Tibial artery (tissue), 4 donors: ENCODE data around the gene EPN1.

Experiments used
- DNase-seq, 2 donors: peaks; one replicate each; pipeline ENCODE4 v3.0.0-alpha.2; 2019
- H3K27ac ChIP-seq, 2 donors: fragments of 200-600 bp; sonication (generic) in 1 of 2; 1 replicate in 1 of 2; 2 replicates in 1 of 2; pipeline ENCODE4 v1.5.1; 2018 to 2019; ENCODE audit warnings: mild to moderate bottlenecking in 1 of 2
- H3K27me3 ChIP-seq, 2 donors: fragments of 200-600 bp; sonication (generic) in 1 of 2; one replicate each; pipeline versions ENCODE4 v1.5.1 to v1.6.0; 2016 to 2019
- H3K36me3 ChIP-seq, 3 donors: fragments of 200-600 bp; sonication (generic) in 2 of 3; one replicate each; pipeline ENCODE4 v1.5.1; 2016 to 2019; ENCODE audit warnings: mild to moderate bottlenecking in 2 of 3
- H3K4me1 ChIP-seq, 4 donors: fragments of 200-600 bp; sonication (generic) in 2 of 4; 1 replicate in 3 of 4; 2 replicates in 1 of 4; pipeline ENCODE4 v1.5.1; 2016 to 2019
- H3K4me3 ChIP-seq, 2 donors: fragments of 200-600 bp; sonication (generic) in 1 of 2; 1 replicate in 1 of 2; 2 replicates in 1 of 2; pipeline ENCODE4 v1.5.1; 2018 to 2019; ENCODE audit warnings: mild to moderate bottlenecking in 2 of 2
- H3K9me3 ChIP-seq, 3 donors: fragments of 200-600 bp; sonication (generic) in 1 of 3; one replicate each; pipeline ENCODE4 v1.5.1; 2016 to 2019
- intact Hi-C: fragments of 100-400 bp; cut with DNase I; formaldehyde crosslinking; loops from one replicate; pipeline ENCODE4 v1.15.0; 2023; ENCODE audit warnings: low total_unique reads
- TF ChIP-seq, protein P1 (sequence below), 2 experiments: fragments of 200-600 bp in 1 of 2; fragments of 450-650 bp in 1 of 2; IDR thresholded peaks; one replicate each; pipeline ENCODE4 v1.5.1; 2017 to 2019; ENCODE audit warnings: antibody characterized with exemption in 2 of 2, mild to moderate bottlenecking in 1 of 2, moderate library complexity in 1 of 2

EPN1 gene

DNA sequence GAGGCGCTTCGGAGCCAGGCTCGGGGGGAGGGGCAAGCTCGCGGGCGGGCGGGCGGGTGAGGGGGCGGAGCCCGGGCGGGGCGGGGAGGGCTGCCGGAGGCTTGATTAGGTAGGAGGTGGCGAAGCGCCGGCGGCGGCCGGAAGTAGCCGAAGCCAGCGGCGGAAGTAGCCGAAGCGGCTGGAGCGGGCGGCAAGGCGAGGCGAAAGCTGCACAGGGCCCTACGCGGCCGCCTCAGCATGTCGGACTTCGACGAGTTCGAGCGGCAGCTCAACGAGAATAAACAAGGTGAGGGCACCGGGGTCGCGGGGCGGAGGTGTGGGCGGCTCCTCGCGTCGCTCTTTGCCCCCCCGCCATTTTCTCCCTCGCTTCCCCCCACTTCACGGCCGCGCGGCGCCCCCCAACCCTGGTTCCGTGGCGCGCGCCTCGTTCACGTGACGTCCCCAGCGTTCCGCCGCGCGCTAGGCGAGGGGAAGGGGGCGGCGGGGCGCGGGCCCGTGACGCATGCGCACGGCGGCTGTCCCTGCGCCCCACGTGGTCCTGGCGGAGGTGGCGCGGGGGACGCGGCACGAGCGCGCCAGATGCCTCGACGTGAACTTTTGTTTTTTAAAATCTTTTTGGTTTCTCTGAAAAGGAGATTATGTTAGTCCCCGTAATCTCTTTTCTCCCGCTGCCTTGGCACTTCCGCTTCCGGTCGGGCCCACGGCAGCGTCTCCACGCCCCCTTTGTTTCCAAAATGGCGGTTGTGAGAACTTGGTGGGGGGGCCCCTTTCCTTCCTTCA is 20.0 kb upstream of the EPN1 start, which contains the start of gene U2AF2:
U2AF2 (plus strand) TSS at position 168 of the 780 bp plus-strand sequence; CDS start at position 238, 70 bp downstream.
- Histone ChIP-seq H3K9me3 (no peaks in the 10 kb centered on the region), H3K27ac (peak within 1 kb of the TSS; percentile 93 to 99), H3K4me1 (peaks cover 0 to 53% (median 53%) of the 10 kb centered on the region in 4 donors), H3K36me3 (peaks cover 0 to 30% (median 10%) of the 10 kb centered on the region in 3 donors), H3K27me3 (no peaks in the 10 kb centered on the region), H3K4me3 (peak within 1 kb of the TSS; percentile 73 to 96)
- intact Hi-C loops, result no loop called here
- peak; percentile 93 to 97 for DNase-seq
- TF ChIP-seq, protein P1, sequence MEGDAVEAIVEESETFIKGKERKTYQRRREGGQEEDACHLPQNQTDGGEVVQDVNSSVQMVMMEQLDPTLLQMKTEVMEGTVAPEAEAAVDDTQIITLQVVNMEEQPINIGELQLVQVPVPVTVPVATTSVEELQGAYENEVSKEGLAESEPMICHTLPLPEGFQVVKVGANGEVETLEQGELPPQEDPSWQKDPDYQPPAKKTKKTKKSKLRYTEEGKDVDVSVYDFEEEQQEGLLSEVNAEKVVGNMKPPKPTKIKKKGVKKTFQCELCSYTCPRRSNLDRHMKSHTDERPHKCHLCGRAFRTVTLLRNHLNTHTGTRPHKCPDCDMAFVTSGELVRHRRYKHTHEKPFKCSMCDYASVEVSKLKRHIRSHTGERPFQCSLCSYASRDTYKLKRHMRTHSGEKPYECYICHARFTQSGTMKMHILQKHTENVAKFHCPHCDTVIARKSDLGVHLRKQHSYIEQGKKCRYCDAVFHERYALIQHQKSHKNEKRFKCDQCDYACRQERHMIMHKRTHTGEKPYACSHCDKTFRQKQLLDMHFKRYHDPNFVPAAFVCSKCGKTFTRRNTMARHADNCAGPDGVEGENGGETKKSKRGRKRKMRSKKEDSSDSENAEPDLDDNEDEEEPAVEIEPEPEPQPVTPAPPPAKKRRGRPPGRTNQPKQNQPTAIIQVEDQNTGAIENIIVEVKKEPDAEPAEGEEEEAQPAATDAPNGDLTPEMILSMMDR (IDR thresholded peaks at IDR 0.05), result peak in 1 of 2 experiments; percentile 10

DNA sequence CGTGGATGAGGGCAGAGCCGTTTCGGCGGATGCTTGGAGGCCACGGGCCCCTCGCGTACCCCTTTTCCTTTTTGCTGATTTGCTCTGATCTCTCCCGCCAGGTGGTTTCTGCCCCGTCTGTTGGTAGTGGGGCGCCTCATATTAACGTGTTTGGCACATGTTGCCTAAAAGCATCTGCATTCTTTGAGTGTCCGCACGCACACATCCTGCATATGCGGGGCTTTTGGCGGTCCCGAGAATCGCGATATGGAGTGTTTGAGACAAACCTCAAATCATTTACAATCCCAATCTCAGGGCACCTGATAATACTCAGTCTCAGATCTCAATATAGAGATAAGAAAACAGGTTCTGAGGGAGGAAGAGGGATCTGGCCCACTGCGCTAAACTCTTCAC is 19.4 kb upstream of the EPN1 start:
- H3K36me3 ChIP-seq, result peaks cover 1 to 36% (median 16%) of the 10 kb centered on the region in 3 donors
- TF ChIP-seq, protein P1 (IDR thresholded peaks at IDR 0.05), result no peak
- no peak for DNase-seq
- H3K4me3 ChIP-seq, result peak overlapping the region; percentile 73 to 96
- H3K27ac ChIP-seq, result peak overlapping the region; percentile 93 to 99
- intact Hi-C loops, result no loop called here
- H3K4me1 ChIP-seq, result peaks cover 0 to 55% (median 55%) of the 10 kb centered on the region in 4 donors
- H3K9me3 ChIP-seq, result no peaks in the 10 kb centered on the region
- no peaks in the 10 kb centered on the region for H3K27me3 ChIP-seq

DNA sequence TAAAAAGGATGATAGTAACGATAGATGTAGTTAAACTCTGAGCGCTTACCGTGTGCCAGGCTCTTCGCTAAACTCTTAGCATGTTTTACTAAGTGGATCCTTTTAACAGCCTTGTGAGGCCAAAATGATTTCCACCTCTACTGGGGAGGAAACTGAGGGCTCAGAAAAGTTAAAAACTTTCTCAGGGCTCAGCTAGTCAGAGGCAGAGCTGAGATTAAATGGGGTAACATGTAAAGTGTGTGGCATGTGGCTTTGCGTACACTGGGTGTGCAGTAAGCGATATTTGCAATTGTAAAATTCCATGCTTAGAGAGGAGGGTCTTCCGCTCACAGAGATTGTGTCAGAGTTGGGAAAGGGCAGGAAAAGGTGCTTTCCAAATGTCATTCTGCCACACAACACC is 18.5 kb upstream of the EPN1 start:
- Histone ChIP-seq H3K9me3 (no peaks in the 10 kb centered on the region), H3K4me3 (peak overlapping the region; percentile 73 to 96), H3K4me1 (peaks cover 0 to 55% (median 55%) of the 10 kb centered on the region in 4 donors), H3K27me3 (no peaks in the 10 kb centered on the region), H3K27ac (no peak overlapping the region), H3K36me3 (peaks cover 10 to 40% (median 25%) of the 10 kb centered on the region in 3 donors)
- TF ChIP-seq, protein P1 (IDR thresholded peaks at IDR 0.05), result no peak
- intact Hi-C loops, result no loop called here
- no peak for DNase-seq

DNA sequence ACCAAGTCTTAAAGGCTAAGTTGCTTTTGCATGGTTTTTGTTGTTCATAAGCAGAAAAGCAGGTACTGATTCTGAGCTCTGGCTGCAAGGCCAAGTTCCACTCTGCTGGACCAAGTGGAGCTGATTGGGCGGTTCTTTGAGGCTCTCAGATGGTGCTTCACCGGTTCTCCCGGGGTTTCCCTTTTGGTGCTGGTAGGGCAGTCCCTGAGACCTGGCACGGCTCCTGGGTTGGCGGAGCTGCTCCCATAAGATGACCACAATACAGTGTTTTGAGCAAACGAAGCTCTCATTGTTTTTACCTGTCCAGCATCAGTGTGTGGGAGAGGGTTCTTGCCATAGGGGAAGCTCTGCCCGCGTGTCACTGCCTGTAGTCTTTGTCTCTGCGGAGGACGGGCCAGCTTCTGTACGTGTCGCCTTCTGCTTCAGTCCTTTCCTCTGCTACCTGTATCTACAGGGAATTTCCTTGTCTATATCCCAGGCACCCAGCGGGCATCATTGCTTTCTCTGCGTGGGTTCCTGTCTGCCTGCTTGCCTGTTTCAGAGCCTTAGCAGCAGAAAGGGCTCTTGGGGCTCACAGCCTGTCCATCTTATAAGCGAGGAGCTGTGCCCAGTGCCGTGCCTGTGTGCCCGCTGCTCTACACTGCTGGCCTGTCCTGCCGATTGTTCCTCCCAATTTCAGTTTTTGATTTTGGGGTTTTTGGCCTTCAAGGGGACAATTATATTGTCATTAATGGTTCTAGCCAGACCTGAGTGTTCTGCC is 17.9 kb upstream of the EPN1 start:
- Histone ChIP-seq H3K27me3 (no peaks in the 10 kb centered on the region), H3K4me1 (peaks cover 0 to 55% (median 55%) of the 10 kb centered on the region in 4 donors), H3K9me3 (no peaks in the 10 kb centered on the region), H3K27ac (no peak overlapping the region), H3K4me3 (peak overlapping the region; percentile 73 to 96), H3K36me3 (peaks cover 16 to 46% (median 31%) of the 10 kb centered on the region in 3 donors)
- TF ChIP-seq, protein P1 (IDR thresholded peaks at IDR 0.05), result no peak
- no peak for DNase-seq
- intact Hi-C loops, result no loop called here

DNA sequence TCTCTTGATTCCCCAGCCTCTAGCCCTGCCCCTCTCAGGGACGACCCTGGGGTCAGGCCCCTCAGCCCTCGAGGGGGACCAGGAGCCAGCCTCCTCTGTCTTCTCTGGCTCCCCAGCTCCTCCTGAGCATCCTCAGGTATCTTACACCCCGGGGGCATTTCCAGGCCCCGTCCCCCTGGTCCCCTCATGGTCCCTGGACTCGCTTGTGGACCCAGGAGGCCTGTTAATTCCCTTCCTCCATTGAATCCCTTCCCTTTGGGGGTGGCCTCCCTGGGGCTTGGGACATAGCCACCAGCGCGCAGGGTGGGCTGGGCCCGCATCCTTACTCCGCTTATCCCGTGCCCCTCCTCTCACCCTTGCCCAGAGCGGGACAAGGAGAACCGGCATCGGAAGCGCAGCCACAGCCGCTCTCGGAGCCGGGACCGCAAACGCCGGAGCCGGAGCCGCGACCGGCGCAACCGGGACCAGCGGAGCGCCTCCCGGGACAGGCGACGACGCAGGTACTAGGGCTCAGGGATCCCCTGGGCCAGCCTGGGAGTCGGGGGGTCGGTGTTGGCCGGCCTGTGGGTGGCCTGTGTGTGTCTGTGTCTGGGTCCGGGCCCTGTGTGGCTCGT is 16.1 kb upstream of the EPN1 start:
- Histone ChIP-seq H3K4me1 (peaks cover 0 to 48% (median 47%) of the 10 kb centered on the region in 4 donors), H3K27ac (no peak overlapping the region), H3K4me3 (no peak overlapping the region), H3K27me3 (no peaks in the 10 kb centered on the region), H3K36me3 (peaks cover 34 to 56% (median 49%) of the 10 kb centered on the region in 3 donors), H3K9me3 (no peaks in the 10 kb centered on the region)
- no peak for DNase-seq
- TF ChIP-seq, protein P1 (IDR thresholded peaks at IDR 0.05), result no peak
- intact Hi-C loops, result no loop called here
